Measurements from ENCODE around the gene SCN2B.

The SCN2B gene

DNA sequence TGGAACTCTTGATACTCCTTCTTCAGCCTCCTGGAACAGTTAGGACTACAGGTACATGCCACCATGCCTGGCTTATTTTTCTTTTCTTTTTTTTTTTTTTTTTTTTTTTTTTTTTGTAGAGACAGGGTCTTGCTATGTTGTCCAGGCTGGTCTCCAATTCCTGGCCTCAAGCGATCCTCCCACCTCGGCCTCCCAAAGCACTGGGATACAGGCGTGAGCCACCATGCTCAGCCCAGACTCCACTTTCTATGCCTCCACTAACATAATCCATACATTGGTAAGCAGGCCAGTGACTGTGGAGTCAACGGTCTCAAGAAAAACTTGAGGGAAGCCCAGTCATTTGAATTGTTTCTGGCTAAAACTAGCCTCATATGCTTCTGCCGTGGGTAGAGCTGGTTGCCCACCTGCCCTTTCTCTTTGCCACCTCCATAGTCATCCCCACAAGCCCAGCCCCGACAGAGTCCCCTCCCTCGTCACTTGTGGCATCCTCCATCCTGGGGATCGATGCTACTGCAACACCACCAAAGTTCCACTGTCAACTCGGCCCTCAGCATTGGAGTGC is 2.4 kb downstream of the SCN2B start:
- no peak overlapping the region for H3K4me3 ChIP-seq (replicated peaks; ENCODE audit: insufficient read depth, low read length)
- no peak for DNase-seq (ENCODE audit: low read depth in 1 of 2, low spot score in 1 of 2)
- no peak overlapping the region for H3K27ac ChIP-seq (replicated peaks)
- no peak for TF ChIP-seq POLR2AphosphoS5 (IDR thresholded peaks at IDR 0.05; ENCODE audit: low read depth)
- TF ChIP-seq SPI1 (IDR thresholded peaks at IDR 0.05; ENCODE audit: borderline replicate concordance, low read depth), result no peak
- TF ChIP-seq GABPA (IDR thresholded peaks at IDR 0.05; ENCODE audit: low read depth), result no peak
- TF ChIP-seq REST (IDR thresholded peaks at IDR 0.05; ENCODE audit: insufficient replicate concordance, low read depth), result no peak
- TF ChIP-seq CTCF (IDR thresholded peaks at IDR 0.05; ENCODE audit: insufficient read depth, low read length), result no peak
- no peaks in the 10 kb centered on the region for H3K27me3 ChIP-seq (ENCODE audit: insufficient read depth, poor library complexity, severe bottlenecking)

GRCh38 chr11:118172356-118172755 is 4.1 kb downstream of the SCN2B start:
- Histone ChIP-seq H3K27me3 (ENCODE audit: insufficient read depth, poor library complexity, severe bottlenecking) (no peaks in the 10 kb centered on the region), H3K27ac (replicated peaks) (no peak overlapping the region), H3K4me3 (replicated peaks; ENCODE audit: insufficient read depth, low read length) (no peak overlapping the region)
- no peak for DNase-seq (ENCODE audit: low read depth in 1 of 2, low spot score in 1 of 2)
- no peak for TF ChIP-seq CTCF (IDR thresholded peaks at IDR 0.05; ENCODE audit: insufficient read depth, low read length)
- TF ChIP-seq SPI1 (IDR thresholded peaks at IDR 0.05; ENCODE audit: borderline replicate concordance, low read depth), result no peak
- no peak for TF ChIP-seq REST (IDR thresholded peaks at IDR 0.05; ENCODE audit: insufficient replicate concordance, low read depth)
- TF ChIP-seq GABPA (IDR thresholded peaks at IDR 0.05; ENCODE audit: low read depth), result no peak
- TF ChIP-seq POLR2AphosphoS5 (IDR thresholded peaks at IDR 0.05; ENCODE audit: low read depth), result no peak

GRCh38 chr11:118171269-118172062 is 5.0 kb downstream of the SCN2B start:
- Histone ChIP-seq H3K4me3 (replicated peaks; ENCODE audit: insufficient read depth, low read length) (no peak overlapping the region), H3K27me3 (ENCODE audit: insufficient read depth, poor library complexity, severe bottlenecking) (no peaks in the 10 kb centered on the region), H3K27ac (replicated peaks) (no peak overlapping the region)
- peak in 1 of 2 experiments; percentile 62 for DNase-seq (ENCODE audit: low read depth in 1 of 2, low spot score in 1 of 2)
- TF ChIP-seq CTCF (IDR thresholded peaks at IDR 0.05; ENCODE audit: insufficient read depth, low read length) (no peak), GABPA (IDR thresholded peaks at IDR 0.05; ENCODE audit: low read depth) (no peak), REST (IDR thresholded peaks at IDR 0.05; ENCODE audit: insufficient replicate concordance, low read depth) (no peak), POLR2AphosphoS5 (IDR thresholded peaks at IDR 0.05; ENCODE audit: low read depth) (no peak), SPI1 (IDR thresholded peaks at IDR 0.05; ENCODE audit: borderline replicate concordance, low read depth) (no peak)
